ENCODE results near the gene RNF208.

RNF208 gene

DNA sequence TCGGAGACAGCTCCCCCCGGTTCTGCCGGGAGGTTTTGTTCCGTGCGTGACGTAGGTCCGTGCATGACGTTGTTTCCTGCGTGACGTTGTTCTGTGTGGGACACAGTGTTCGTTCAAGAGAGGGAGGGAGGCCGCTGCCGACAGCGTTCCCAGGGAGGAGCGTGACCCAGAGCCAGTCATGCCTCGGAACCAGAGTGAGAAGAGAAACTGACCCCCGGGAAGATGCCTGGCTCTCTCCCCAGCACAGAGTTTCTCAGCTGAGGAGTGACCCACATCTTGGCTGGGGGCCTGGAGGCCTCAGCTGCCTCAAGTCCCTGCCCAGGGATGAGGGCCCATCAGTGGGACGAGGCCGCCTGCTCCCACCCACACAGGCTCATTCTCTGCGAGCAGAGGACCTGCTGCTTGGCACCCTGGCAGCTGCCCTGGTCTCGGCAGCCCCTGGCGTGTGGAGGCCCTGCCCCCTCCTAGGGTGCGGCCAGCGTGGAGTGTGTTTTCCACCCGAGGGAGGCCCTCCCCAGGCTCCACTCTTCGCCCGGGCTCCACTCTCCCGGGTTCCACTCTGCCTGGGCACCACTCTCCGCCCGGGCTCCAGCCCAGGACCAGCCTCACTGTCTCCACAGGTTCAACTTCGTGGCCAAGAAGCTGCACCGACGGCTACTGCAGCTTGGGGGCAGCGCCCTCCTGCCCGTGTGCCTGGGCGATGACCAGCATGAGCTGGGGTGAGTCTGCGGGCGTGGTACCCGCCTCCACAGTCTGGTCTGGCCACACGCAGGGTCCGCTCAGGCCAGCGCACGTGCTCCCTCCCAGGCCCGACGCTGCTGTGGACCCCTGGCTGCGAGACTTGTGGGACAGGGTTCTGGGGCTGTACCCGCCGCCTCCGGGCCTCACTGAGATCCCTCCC, 8.6 kb downstream of the RNF208 start:
- no peak for DNase-seq (ENCODE audit: low spot score)

GRCh38 chr9:137212520-137212919, 9.5 kb downstream of the RNF208 start:
- DNase-seq (ENCODE audit: low spot score) = no peak

GRCh38 chr9:137211532-137211931, 10.5 kb downstream of the RNF208 start:
- no peak for DNase-seq (ENCODE audit: low spot score)

- no peak for DNase-seq (ENCODE audit: low spot score)
Observed at GRCh38 chr9:137206602-137207001, 15.4 kb downstream of the RNF208 start.

GRCh38 chr9:137205126-137206069, 16.6 kb downstream of the RNF208 start, which contains the start of the genes NDOR1 and TMEM203:
NDOR1 (plus strand) TSS chr9:137205700; CDS start chr9:137205778, 78 bp downstream.
TMEM203 (minus strand) TSS chr9:137205648; CDS start chr9:137205414, 234 bp downstream.
- DNase-seq (ENCODE audit: low spot score) = peak; percentile 94

- DNase-seq (ENCODE audit: low spot score) = no peak
Observed at GRCh38 chr9:137204731-137205125, 17.3 kb downstream of the RNF208 start.

- DNase-seq (ENCODE audit: low spot score) = no peak
Observed at GRCh38 chr9:137202966-137203365, 19.1 kb downstream of the RNF208 start.

- DNase-seq (ENCODE audit: low spot score) = peak; percentile 41
Observed at GRCh38 chr9:137201205-137201868, 20.7 kb downstream of the RNF208 start.

DNA sequence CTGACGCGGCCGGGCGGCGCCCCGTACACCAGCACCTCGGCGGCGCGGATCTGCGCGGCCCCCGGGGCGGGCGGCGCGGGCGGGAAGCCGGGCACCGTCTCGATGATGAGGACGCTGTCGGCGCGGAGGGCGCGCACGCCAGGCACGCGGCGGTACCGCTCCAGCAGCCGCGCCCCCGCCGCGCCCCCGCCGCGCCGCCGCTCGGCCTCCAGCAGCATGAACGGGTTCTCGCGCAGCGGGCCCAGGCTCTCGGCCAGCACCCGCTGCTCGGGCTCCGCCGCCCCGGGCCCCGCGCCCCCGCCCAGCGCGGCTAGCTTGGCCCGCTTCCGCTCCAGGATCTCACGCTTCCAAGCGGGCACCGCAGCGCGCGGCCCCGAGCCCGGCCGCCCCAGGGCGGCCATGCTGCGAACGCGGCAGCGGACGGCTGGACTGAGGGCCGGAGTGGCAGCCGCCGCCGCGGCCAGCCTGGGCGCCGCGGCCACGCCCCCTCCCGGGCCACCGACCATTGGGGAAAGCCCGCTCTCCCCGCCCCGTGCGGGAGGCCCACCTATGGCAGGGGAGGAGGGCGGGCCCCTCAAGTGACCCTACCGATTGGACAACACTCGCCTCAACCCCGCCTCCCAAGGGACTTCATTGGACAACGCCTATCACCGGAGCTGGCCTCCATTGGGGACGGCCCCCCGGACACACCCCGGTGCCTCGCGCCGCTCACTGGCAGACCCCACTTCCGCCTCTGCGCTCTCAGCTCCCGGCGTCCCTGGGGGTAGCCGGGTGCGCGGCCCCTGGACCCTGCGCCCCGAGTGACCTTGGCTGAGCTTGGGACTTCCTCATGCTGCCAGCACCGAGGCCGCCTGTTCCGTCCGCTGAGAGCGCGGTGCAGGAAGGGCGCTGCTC, 21.5 kb downstream of the RNF208 start, which contains the start of gene TPRN:
Gene TPRN, minus strand, starts transcription at position 431 of the 894 bp plus-strand sequence. Its CDS starts 30 bp downstream, at position 401.
- DNase-seq (ENCODE audit: low spot score) = peak; percentile 99

DNA sequence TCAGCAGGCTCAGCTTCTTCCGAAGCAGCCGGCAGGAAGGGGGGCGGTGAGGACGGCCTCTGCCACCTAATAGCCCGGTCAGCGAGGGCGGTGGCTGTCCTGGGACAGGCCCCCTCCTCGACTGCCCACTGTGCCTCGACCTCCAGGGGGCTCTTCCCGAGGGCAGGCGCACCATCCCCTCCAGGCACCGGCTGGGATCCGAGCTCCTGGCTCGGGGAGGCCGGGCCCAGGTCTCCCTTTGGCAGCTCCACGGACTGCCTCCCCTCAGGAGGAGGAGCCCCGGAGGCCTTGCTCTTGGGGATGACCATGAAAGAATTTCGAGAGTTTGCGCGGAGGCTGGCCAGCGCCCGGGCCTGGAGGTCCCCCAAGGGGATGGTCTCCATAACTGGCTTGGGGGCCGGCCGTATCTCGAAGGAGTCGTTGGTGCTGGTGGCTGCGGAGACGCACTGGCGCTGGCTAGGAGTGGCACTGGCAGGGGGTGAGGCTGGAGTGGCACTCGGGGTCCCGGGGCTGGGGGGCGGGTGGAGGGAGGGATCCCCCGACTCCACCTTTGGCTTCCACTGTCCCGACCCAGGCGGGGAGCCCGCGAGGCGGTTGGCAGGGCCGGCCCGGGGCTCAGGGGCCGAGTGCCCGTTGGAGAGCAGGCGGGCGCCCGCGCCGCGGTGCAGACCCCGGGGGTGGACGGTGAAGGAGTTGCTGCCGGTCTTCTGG, 22.5 kb downstream of the RNF208 start:
- DNase-seq (ENCODE audit: low spot score) = no peak

- DNase-seq (ENCODE audit: low spot score) = no peak
Observed at GRCh38 chr9:137198902-137199283, 23.1 kb downstream of the RNF208 start.

DNA sequence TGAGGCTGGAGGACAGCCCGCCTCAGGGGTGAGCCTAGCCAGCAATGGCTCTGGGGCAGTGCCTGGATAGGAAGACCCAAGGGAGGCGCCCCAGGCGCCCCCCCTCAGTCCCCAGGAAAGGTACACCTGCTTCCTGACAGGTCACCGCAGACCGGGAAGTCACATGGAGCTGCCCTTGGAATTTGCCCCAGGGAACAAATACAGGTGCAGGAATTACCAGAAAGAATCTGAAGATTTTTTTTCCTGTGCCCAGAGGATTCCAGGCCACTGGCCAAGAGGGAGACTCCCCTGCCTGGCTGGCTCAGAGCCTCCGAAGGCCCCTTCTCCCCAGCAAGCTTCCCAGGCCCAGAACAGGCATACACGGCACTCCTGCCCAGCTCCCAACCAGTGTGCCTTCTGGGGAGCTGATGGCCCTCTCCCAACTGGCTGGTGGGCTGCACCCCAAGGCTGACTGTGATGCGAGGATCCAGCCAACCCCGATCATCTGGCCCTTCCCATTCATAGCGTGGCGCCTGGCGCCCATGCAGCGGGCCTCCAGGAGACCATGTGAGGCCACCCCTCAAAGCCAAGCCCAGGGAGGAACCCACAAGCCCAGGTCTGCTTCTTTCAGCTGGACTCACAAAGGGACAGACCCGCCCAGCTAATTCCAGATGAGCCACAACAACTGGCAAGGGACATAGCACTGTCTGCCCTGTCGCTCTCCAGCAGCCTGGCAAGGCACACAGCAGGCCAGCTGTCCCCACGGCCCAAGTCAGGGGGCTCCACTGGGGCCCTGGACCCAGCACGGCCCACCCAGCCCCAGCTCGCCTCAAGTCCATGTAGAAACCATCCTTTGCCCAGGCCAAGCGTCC, 23.8 kb downstream of the RNF208 start:
- no peak for DNase-seq (ENCODE audit: low spot score)

DNA sequence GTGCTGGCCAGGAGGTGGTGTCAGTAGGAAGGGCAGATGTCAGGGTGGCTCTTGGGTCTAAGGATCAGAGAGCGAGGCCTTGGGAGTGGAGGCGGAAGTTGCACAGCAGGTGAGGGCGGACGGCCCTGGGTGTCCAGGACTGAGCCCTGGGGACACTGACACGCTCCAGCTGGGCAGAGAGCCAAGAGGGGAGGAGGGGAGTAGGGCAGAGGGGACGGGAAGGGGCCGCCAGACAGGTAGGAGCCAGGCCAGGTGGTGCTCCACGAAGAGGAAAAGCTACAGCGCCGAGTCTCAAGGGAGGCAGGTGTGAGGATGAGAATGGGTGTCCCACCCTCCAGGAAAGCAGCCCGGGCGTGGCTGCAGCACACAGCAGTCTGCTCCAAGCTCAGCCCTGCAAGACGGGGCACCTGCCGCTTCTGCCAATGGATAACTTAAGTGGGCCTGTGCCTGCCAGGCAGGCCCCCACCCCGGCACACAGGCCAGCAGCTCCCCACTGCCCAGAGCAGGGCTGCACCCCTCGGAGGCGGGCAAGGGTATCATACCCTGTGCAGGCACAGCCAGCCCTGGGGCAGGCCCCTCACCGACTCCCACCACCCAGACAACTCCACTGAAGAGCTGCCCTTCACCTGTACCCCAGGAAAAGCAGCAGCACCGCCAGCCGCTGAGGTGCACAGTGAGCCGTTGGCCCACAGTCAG, 26.4 kb downstream of the RNF208 start:
- no peak for DNase-seq (ENCODE audit: low spot score)

DNA sequence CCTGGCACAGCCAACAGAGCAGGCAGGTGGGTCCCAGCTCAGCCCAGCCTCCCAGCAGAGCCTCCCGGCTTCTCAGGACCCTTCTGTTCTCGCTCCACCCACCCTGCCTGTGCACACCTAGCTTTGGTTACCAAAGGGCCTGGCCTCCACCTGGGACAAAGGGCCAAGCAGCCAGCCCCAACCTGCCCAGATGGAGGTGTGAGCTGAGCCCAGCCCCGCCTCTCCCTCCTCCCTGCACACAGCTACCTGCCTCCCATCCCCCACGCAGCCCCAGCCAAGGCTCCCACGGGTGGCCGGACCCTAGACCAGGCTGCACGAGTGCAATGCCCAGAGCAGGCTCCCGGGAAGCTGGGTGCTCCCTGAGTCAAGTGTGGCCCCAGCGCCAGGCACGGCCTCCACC, 27.1 kb downstream of the RNF208 start:
- DNase-seq (ENCODE audit: low spot score) = no peak

DNA sequence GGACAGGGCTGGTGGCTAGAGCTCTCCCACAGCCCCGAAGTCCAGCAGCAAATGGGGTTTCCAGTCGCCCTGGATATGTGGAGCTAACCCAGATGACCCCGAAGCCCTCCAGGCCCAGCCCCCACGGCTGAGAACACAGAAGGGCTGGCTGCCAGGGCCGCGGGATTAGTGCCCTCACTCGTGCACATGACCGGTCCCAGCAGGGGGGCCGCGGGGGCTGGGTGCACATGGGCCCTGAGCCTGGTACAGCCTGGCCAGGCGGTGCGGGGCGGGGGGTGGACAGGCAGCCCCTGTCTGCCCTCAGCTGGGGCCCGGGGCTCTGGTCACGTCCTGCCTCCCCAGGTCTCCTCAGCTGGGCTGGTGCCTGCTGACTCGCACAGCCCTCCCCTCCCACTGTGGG, 27.7 kb downstream of the RNF208 start:
- DNase-seq (ENCODE audit: low spot score) = no peak

GRCh38 chr9:137193771-137194170, 28.3 kb downstream of the RNF208 start:
- DNase-seq (ENCODE audit: low spot score) = no peak

DNA sequence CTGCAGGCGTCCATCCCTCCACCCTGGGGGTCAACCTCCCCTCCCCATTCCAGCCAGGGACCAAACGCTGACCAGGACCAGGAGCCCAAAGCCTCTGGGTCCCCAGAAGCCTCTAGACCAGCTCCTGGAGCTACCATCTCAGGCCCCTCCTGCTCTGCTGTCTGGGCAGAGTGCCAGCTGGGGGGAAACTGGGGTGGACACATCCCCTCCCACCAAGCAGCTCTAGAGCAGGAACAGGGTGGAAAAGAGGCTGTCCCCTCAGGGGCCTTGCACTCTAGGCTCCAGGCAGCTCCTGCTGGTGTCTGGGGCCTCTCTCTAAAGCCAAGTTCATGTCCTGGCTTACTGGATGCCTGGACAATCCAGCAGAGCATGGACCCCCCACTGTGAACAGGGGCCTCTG, 29.2 kb downstream of the RNF208 start:
- DNase-seq (ENCODE audit: low spot score) = no peak

- no peak for DNase-seq (ENCODE audit: low spot score)
Observed at GRCh38 chr9:137192448-137192780, 29.6 kb downstream of the RNF208 start.

All from NAMALWA (cell line).